H1 (cell line): ENCODE measurements around the gene ZFPL1. TPM values are rescaled to one million over a fixed set of nuclear protein-coding genes. Genes with fewer than 3 reads are reported as not detected.

Source experiments
- CTCF ChIA-PET: fragments of 300-600 bp; sonication (Branson Sonifier 250); formaldehyde crosslinking; loops from one replicate; lab custom pipeline; 2021; ENCODE audit not compliant: partially characterized antibody; lab: Charles Lee
- POLR2A ChIA-PET: fragments of 300-600 bp; sonication (Branson Sonifier 250); formaldehyde crosslinking; loops from one replicate; lab custom pipeline; 2021; ENCODE audit warnings: inconsistent platforms; ENCODE audit not compliant: partially characterized antibody; lab: Charles Lee
- DNase-seq, 2 experiments: peaks; one replicate each; pipeline versions ENCODE4 v3.0.0 to v3.0.0-alpha.2; 2010 to 2022; ENCODE audit warnings: low spot score in 2 of 2, low read depth in 1 of 2, mixed read lengths in 1 of 2
- FAIRE-seq: peaks from 2 replicates; lab custom pipeline; 2011; peaks lifted over from hg19 to GRCh38; lab: Jason Lieb, UNC
- H2AFZ ChIP-seq: 2 replicates; pipeline ENCODE4 v1.8.1; 2012; ENCODE audit warnings: low read length, inconsistent platforms
- H2AK5ac ChIP-seq: 2 replicates; pipeline ENCODE4 v1.6.1; 2013; ENCODE audit warnings: low read depth, low read length
- H2BK120ac ChIP-seq: replicated peaks from 2 replicates; pipeline ENCODE3; 2013; ENCODE audit warnings: low read depth, low read length, inconsistent platforms
- H2BK12ac ChIP-seq: 2 replicates; pipeline ENCODE4 v1.6.1; 2013; ENCODE audit warnings: low read depth, low read length
- H2BK15ac ChIP-seq: 2 replicates; pipeline ENCODE4 v1.6.1; 2013; ENCODE audit warnings: low read length
- H2BK20ac ChIP-seq: 2 replicates; pipeline ENCODE4 v1.6.1; 2013; ENCODE audit warnings: low read length
- H2BK5ac ChIP-seq: 2 replicates; pipeline ENCODE4 v1.6.1; 2013; ENCODE audit warnings: low read depth, low read length
- H3K14ac ChIP-seq: 2 replicates; pipeline ENCODE4 v1.6.1; 2013; ENCODE audit warnings: inconsistent platforms; ENCODE audit not compliant: insufficient read length
- H3K18ac ChIP-seq: 2 replicates; pipeline ENCODE4 v1.6.1; 2013; ENCODE audit warnings: low read length; ENCODE audit errors: extremely low read depth
- H3K23ac ChIP-seq: 2 replicates; pipeline ENCODE4 v1.6.1; 2013; ENCODE audit warnings: inconsistent platforms; ENCODE audit not compliant: insufficient read length
- H3K23me2 ChIP-seq: 2 replicates; pipeline ENCODE4 v1.6.1; 2013; ENCODE audit warnings: low read depth, low read length
- H3K27ac ChIP-seq: 2 replicates; pipeline ENCODE4 v1.6.1; 2011; ENCODE audit warnings: low read depth, low read length, inconsistent platforms
- H3K27me3 ChIP-seq, 4 experiments: replicated peaks in 1 of 4; 1 replicate in 1 of 4; 2 replicates in 3 of 4; pipeline versions ENCODE4 v1.6.1 to v1.8.1; 2011 to 2013; ENCODE audit warnings: low read length in 3 of 4, mild to moderate bottlenecking in 3 of 4, inconsistent platforms in 2 of 4, mixed read lengths in 2 of 4, moderate library complexity in 1 of 4; ENCODE audit not compliant: control insufficient read depth in 3 of 4, insufficient read depth in 3 of 4; ENCODE audit errors: extremely low read depth in 1 of 4
- H3K36me3 ChIP-seq, 4 experiments: 2 replicates each; pipeline versions ENCODE4 v1.6.1 to v1.8.1; 2011 to 2013; ENCODE audit warnings: mild to moderate bottlenecking in 4 of 4, low read length in 3 of 4, moderate library complexity in 2 of 4, control low read depth in 1 of 4, inconsistent platforms in 1 of 4; ENCODE audit not compliant: insufficient read depth in 4 of 4, control insufficient read depth in 2 of 4
- H3K4ac ChIP-seq: replicated peaks from 2 replicates; pipeline ENCODE3; 2013; ENCODE audit warnings: low read length, low read depth, mixed read lengths, inconsistent platforms; ENCODE audit not compliant: insufficient read length
- H3K4me1 ChIP-seq, 4 experiments: replicated peaks in 1 of 4; 1 replicate in 1 of 4; 2 replicates in 3 of 4; pipeline versions ENCODE4 v1.6.1 to v1.8.1; 2011 to 2013; ENCODE audit warnings: low read length in 3 of 4, inconsistent platforms in 2 of 4, mixed read lengths in 1 of 4; ENCODE audit not compliant: insufficient read depth in 4 of 4, control insufficient read depth in 3 of 4
- H3K4me2 ChIP-seq, 2 experiments: 2 replicates each; pipeline versions ENCODE4 v1.6.1 to v1.8.1; 2011 to 2013; ENCODE audit warnings: low read depth in 2 of 2, low read length in 2 of 2, control low read depth in 1 of 2, inconsistent platforms in 1 of 2, mild to moderate bottlenecking in 1 of 2; ENCODE audit not compliant: insufficient read depth in 1 of 2
- H3K4me3 ChIP-seq, 4 experiments: fragments of 200-600, 300-600 bp in 1 of 4; sonication (generic), shearing (Covaris generic), sonication (Bioruptor Twin) in 1 of 4; 2 replicates each; pipeline versions ENCODE4 v1.5.1 to v1.8.1; 2011 to 2016; ENCODE audit warnings: low read length in 4 of 4, low read depth in 3 of 4, control low read depth in 2 of 4, inconsistent platforms in 2 of 4, mild to moderate bottlenecking in 2 of 4, mixed read lengths in 1 of 4, moderate library complexity in 1 of 4; ENCODE audit not compliant: insufficient read depth in 2 of 4; ENCODE audit errors: extremely low read depth in 1 of 4
- H3K56ac ChIP-seq: replicated peaks from 2 replicates; pipeline ENCODE3; 2013; ENCODE audit warnings: low read depth, mild to moderate bottlenecking, mixed read lengths, low read length, inconsistent platforms; ENCODE audit not compliant: insufficient read length
- H3K79me1 ChIP-seq: 2 replicates; pipeline ENCODE4 v1.6.1; 2013; ENCODE audit warnings: low read depth, low read length, control low read depth
- H3K79me2 ChIP-seq, 2 experiments: 2 replicates each; pipeline versions ENCODE4 v1.6.1 to v1.8.1; 2012 to 2013; ENCODE audit warnings: low read length in 2 of 2, mild to moderate bottlenecking in 2 of 2, inconsistent platforms in 1 of 2; ENCODE audit not compliant: insufficient read depth in 2 of 2, control insufficient read depth in 1 of 2
- H3K9ac ChIP-seq, 4 experiments: replicated peaks in 1 of 4; 1 replicate in 1 of 4; 2 replicates in 3 of 4; pipeline versions ENCODE4 v1.6.1 to v1.8.1; 2011 to 2013; ENCODE audit warnings: low read depth in 3 of 4, low read length in 3 of 4, control low read depth in 2 of 4, mild to moderate bottlenecking in 2 of 4, moderate library complexity in 2 of 4, inconsistent platforms in 1 of 4; ENCODE audit errors: extremely low read depth in 1 of 4
- H3K9me3 ChIP-seq, 2 experiments: 2 replicates each; pipeline versions ENCODE4 v1.6.1 to v1.8.1; 2012 to 2013; ENCODE audit warnings: mild to moderate bottlenecking in 2 of 2, moderate library complexity in 2 of 2, control low read depth in 1 of 2, inconsistent platforms in 1 of 2, low read depth in 1 of 2, low read length in 1 of 2, mixed read lengths in 1 of 2; ENCODE audit not compliant: insufficient read depth in 2 of 2
- H4K20me1 ChIP-seq, 2 experiments: replicated peaks in 1 of 2; 2 replicates each; pipeline versions ENCODE3 to v1.8.1; 2011 to 2013; ENCODE audit warnings: inconsistent platforms in 2 of 2, low read length in 2 of 2, mild to moderate bottlenecking in 1 of 2; ENCODE audit not compliant: insufficient read depth in 2 of 2, control insufficient read depth in 1 of 2
- H4K5ac ChIP-seq: 2 replicates; pipeline ENCODE4 v1.6.1; 2013; ENCODE audit warnings: low read length, low read depth, mixed read lengths, inconsistent platforms; ENCODE audit not compliant: insufficient read length
- H4K8ac ChIP-seq: 2 replicates; pipeline ENCODE4 v1.8.0; 2013; ENCODE audit warnings: mild to moderate bottlenecking, moderate library complexity, low read length, inconsistent platforms; ENCODE audit not compliant: insufficient read depth; ENCODE audit errors: extremely low read depth
- H4K91ac ChIP-seq: replicated peaks from 2 replicates; pipeline ENCODE3; 2013; ENCODE audit warnings: low read length, mixed read lengths, inconsistent platforms; ENCODE audit not compliant: insufficient read length
- BACH1 ChIP-seq: IDR thresholded peaks from 2 replicates; pipeline ENCODE4 v1.6.1; 2012; ENCODE audit warnings: low read length, improper control_type of control experiment
- BRCA1 ChIP-seq: IDR thresholded peaks from 2 replicates; pipeline ENCODE4 v1.6.1; 2012; ENCODE audit warnings: low read depth, low read length, improper control_type of control experiment
- CEBPB ChIP-seq: IDR thresholded peaks from 2 replicates; pipeline ENCODE4 v1.6.1; 2012; ENCODE audit warnings: low read depth, low read length
- CREB1 ChIP-seq: IDR thresholded peaks from 2 replicates; pipeline ENCODE4 v1.6.1; 2012; ENCODE audit warnings: inconsistent platforms
- FOSL1 ChIP-seq: IDR thresholded peaks from 2 replicates; pipeline ENCODE4 v1.6.1; 2011; ENCODE audit warnings: mild to moderate bottlenecking, low read depth, low read length, moderate library complexity; ENCODE audit not compliant: insufficient read depth
- GABPA ChIP-seq: IDR thresholded peaks from 2 replicates; pipeline ENCODE4 v1.6.1; 2011; ENCODE audit warnings: mild to moderate bottlenecking, low read length, moderate library complexity, borderline replicate concordance; ENCODE audit not compliant: insufficient read depth
- GTF2F1 ChIP-seq: IDR thresholded peaks from 2 replicates; pipeline ENCODE4 v1.6.1; 2012; ENCODE audit warnings: low read depth, low read length, improper control_type of control experiment, borderline replicate concordance
- HDAC6 ChIP-seq: IDR thresholded peaks from one replicate; pipeline ENCODE4 v1.7.1; 2012; ENCODE audit warnings: low read depth, mild to moderate bottlenecking, inconsistent platforms, low read length, moderate library complexity
- KDM5A ChIP-seq: fragments of 200-600 bp; IDR thresholded peaks from 2 replicates; pipeline ENCODE4 v1.7.1; 2012; ENCODE audit warnings: mild to moderate bottlenecking, low read length, inconsistent platforms, mixed read lengths
- POU5F1 ChIP-seq: IDR thresholded peaks from 2 replicates; pipeline ENCODE4 v1.6.1; 2011; ENCODE audit warnings: low read depth, mild to moderate bottlenecking, low read length, moderate library complexity
- SP1 ChIP-seq: IDR thresholded peaks from 2 replicates; pipeline ENCODE4 v1.6.1; 2011; ENCODE audit warnings: low read depth, low read length
- SP2 ChIP-seq: IDR thresholded peaks from 2 replicates; pipeline ENCODE4 v1.6.1; 2012; ENCODE audit warnings: mild to moderate bottlenecking, low read length, inconsistent platforms
- SRF ChIP-seq: IDR thresholded peaks from 2 replicates; pipeline ENCODE4 v1.6.1; 2011; ENCODE audit warnings: mild to moderate bottlenecking, low read depth, low read length, moderate library complexity
- WGBS, 2 experiments: shearing (Covaris generic) in 1 of 2; methylation state at CpG; one replicate each; pipeline versions ENCODE4 v1.1.6 to v1.1.7; 2013 to 2015; ENCODE audit warnings: low lambda C conversion rate in 2 of 2, mixed read lengths in 2 of 2, inconsistent platforms in 1 of 2, low coverage in 1 of 2, missing lambda C conversion rate in 1 of 2; ENCODE audit not compliant: insufficient replicate concordance in 2 of 2, insufficient coverage in 1 of 2, insufficient read length in 1 of 2; ENCODE audit errors: extremely low coverage in 1 of 2, missing lambda C conversion rate in 1 of 2; 5-methylcytosine and 5-hydroxymethylcytosine counted together
- polyA plus RNA-seq, 7 experiments: library from polyadenylated mRNA; depleted of rRNA in 3 of 7; stranded (reverse) in 5 of 7; unstranded in 2 of 7; fragments of >200 nt in 5 of 7; fragments of 200-250 nt in 2 of 7; gene quantifications; 1 replicate in 5 of 7; 2 replicates in 1 of 7; 4 replicates in 1 of 7; pipeline versions ENCODE4 v1.2.1 to v1.2.3, GENCODE V29; 2011 to 2013; ENCODE audit warnings: missing spikeins in 2 of 7, mixed read lengths in 2 of 7
- total RNA-seq: library from RNA; stranded (reverse); fragmentation: NEBNext Ultra II Directional; extraction: Animal tissue kit (Norgen Biotek cat#: 25700); gene quantifications from 2 replicates; pipeline ENCODE4 v1.2.1, GENCODE V29; 2021
- TF ChIP-seq, protein P1 (sequence below): IDR thresholded peaks from 2 replicates; pipeline ENCODE4 v1.6.1; 2011; ENCODE audit warnings: low read depth, mild to moderate bottlenecking, low read length; ENCODE audit not compliant: insufficient read depth

ZFPL1 gene
- total and polyA plus RNA-seq, 2 of the 8 experiments (the other 6 are each of a cell fraction or from before 2014, with no cell fraction given), result 21.5 to 76.8 TPM

- no peak overlapping the region for H3K23ac ChIP-seq
- no peak overlapping the region for H2BK15ac ChIP-seq
- no peak overlapping the region for H3K56ac ChIP-seq
- H4K91ac ChIP-seq, result no peak overlapping the region
- H2AK5ac ChIP-seq, result no peak overlapping the region
- no peak overlapping the region for H2AFZ ChIP-seq
- H3K4me1 ChIP-seq, result no peaks in the 10 kb centered on the region
- WGBS, 2 experiments, result 96% methylated on average over 4 of the region's 4 CpGs; no CpG with 5 or more reads in 1 of the 2 experiments
- peaks cover 0 to 12% of the 10 kb centered on the region in 2 experiments for H4K20me1 ChIP-seq
- H3K14ac ChIP-seq, result no peak overlapping the region
- no peak overlapping the region for H2BK12ac ChIP-seq
- H2BK120ac ChIP-seq, result no peak overlapping the region
- no peak overlapping the region for H3K4me2 ChIP-seq
- H3K23me2 ChIP-seq, result no peaks in the 10 kb centered on the region
- H3K9ac ChIP-seq, result no peak overlapping the region
- no peak overlapping the region for H3K4me3 ChIP-seq
- no peaks in the 10 kb centered on the region; a peak in 1 of 4 replicates for H3K79me2 ChIP-seq
- no peak overlapping the region for H3K27ac ChIP-seq
- ChIA-PET POLR2A (interaction anchor here (1.7 to 3.7 kb wide), 3 partner anchors 7 to 12 kb away, joined by 5 to 31 read pairs (median 10); partner anchors contain the start of genes TM7SF2, VPS51 and ZNHIT2), CTCF (no interaction called here)
- H4K8ac ChIP-seq, result no peak overlapping the region
- DNase-seq (no peak), FAIRE-seq (no peak)
- peaks cover 0 to 13% (median 0%) of the 10 kb centered on the region in 4 experiments; a peak in 2 of 8 replicates for H3K36me3 ChIP-seq
- H4K5ac ChIP-seq, result no peak overlapping the region
- no peaks in the 10 kb centered on the region for H3K27me3 ChIP-seq
- H3K18ac ChIP-seq, result no peak overlapping the region
- H3K4ac ChIP-seq, result no peak overlapping the region
- no peaks in the 10 kb centered on the region for H3K9me3 ChIP-seq
- no peak overlapping the region for H2BK5ac ChIP-seq
- peaks cover 3% of the 10 kb centered on the region; the same call in 1 of the 2 replicates for H3K79me1 ChIP-seq
- no peak overlapping the region for H2BK20ac ChIP-seq
- no peak for TF ChIP-seq BRCA1
- no peak for TF ChIP-seq CEBPB
- TF ChIP-seq POU5F1, result no peak
- no peak for TF ChIP-seq GTF2F1
- no peak for TF ChIP-seq HDAC6
- no peak for TF ChIP-seq GABPA
- no peak for TF ChIP-seq SP1
- TF ChIP-seq SRF, result no peak
- TF ChIP-seq CREB1, result no peak
- no peak for TF ChIP-seq FOSL1
- no peak for TF ChIP-seq KDM5A
- TF ChIP-seq, protein P1, sequence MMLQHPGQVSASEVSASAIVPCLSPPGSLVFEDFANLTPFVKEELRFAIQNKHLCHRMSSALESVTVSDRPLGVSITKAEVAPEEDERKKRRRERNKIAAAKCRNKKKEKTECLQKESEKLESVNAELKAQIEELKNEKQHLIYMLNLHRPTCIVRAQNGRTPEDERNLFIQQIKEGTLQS, result no peak
- TF ChIP-seq SP2, result no peak
- no peak for TF ChIP-seq BACH1
Measured at GRCh38 chr11:65104628-65105027, 20.6 kb downstream of the ZFPL1 start.
